SU-DHL-6 (cell line): Measurements from ENCODE around the gene RFXAP.

Experiments used
- H2AFZ ChIP-seq: fragments of 200-600 bp; sonication (generic); 2 replicates; pipeline ENCODE4 v1.6.1; 2014; ENCODE audit warnings: low read depth, mild to moderate bottlenecking, moderate library complexity, mixed read lengths, antibody characterized with exemption, low read length; ENCODE audit not compliant: severe bottlenecking
- H3F3A ChIP-seq: fragments of 200-600 bp; shearing (Covaris generic); 2 replicates; pipeline ENCODE4 v1.6.0; 2016; ENCODE audit warnings: antibody characterized with exemption, mild to moderate bottlenecking; ENCODE audit not compliant: insufficient read depth
- H3K27ac ChIP-seq: fragments of 200-600 bp; sonication (generic); 2 replicates; pipeline ENCODE4 v1.5.1; 2016; ENCODE audit warnings: low read depth, mild to moderate bottlenecking, low read length, moderate library complexity, mixed read lengths
- H3K27me3 ChIP-seq: fragments of 200-600 bp; sonication (generic), shearing (Covaris generic); 2 replicates; pipeline ENCODE4 v1.6.0; 2014; ENCODE audit warnings: mild to moderate bottlenecking, low read length
- H3K36me3 ChIP-seq: fragments of 200-600 bp; sonication (generic); 2 replicates; pipeline ENCODE4 v1.6.1; 2014; ENCODE audit warnings: mild to moderate bottlenecking, low read length, mixed read lengths
- H3K4me2 ChIP-seq: fragments of 300-600, 200-600 bp; shearing (Covaris generic), sonication (generic); 2 replicates; pipeline ENCODE4 v1.6.0; 2014; ENCODE audit warnings: low read length, low read depth, mild to moderate bottlenecking; ENCODE audit not compliant: poor library complexity, severe bottlenecking
- H3K4me3 ChIP-seq: fragments of 200-600 bp; sonication (generic); 2 replicates; pipeline ENCODE4 v1.5.1; 2014; ENCODE audit warnings: antibody characterized with exemption, low read length, mild to moderate bottlenecking, mixed read lengths; ENCODE audit not compliant: insufficient read depth, poor library complexity, severe bottlenecking
- H3K79me2 ChIP-seq: fragments of 200-600 bp; sonication (generic); 2 replicates; pipeline ENCODE4 v1.6.1; 2014; ENCODE audit warnings: mild to moderate bottlenecking, low read length, moderate library complexity; ENCODE audit not compliant: insufficient read depth
- H3K9ac ChIP-seq: fragments of 200-600 bp; sonication (generic); 2 replicates; pipeline ENCODE4 v1.7.0; 2014; ENCODE audit warnings: mild to moderate bottlenecking, low read length
- H3K9me2 ChIP-seq: fragments of 200-600 bp; sonication (generic); replicated peaks from 2 replicates; pipeline ENCODE4 v1.6.1; 2014; ENCODE audit warnings: low read length; ENCODE audit not compliant: insufficient read depth
- H3K9me3 ChIP-seq: fragments of 200-600 bp; sonication (generic); 2 replicates; pipeline ENCODE4 v1.6.1; 2014; ENCODE audit warnings: low read length, mixed read lengths; ENCODE audit not compliant: insufficient read depth
- H4K20me1 ChIP-seq: fragments of 200-600 bp; sonication (generic); 2 replicates; pipeline ENCODE4 v1.6.1; 2014; ENCODE audit warnings: low read depth, mild to moderate bottlenecking, antibody characterized with exemption, low read length, moderate library complexity, mixed read lengths
- EZH2phosphoT487 ChIP-seq: fragments of 200-600 bp; sonication (generic), shearing (Covaris generic); conservative IDR thresholded peaks from 2 replicates; pipeline ENCODE4 v1.6.1; 2018; ENCODE audit warnings: mild to moderate bottlenecking, antibody characterized with exemption, low read length, moderate library complexity, mixed read lengths
- TF ChIP-seq, protein P1 (sequence below): fragments of 200-600 bp; sonication (generic); IDR thresholded peaks from one replicate; pipeline ENCODE4 v1.5.1; 2017; ENCODE audit warnings: antibody characterized with exemption, mild to moderate bottlenecking, low read length, moderate library complexity; ENCODE audit not compliant: insufficient read depth, poor library complexity, severe bottlenecking

The RFXAP gene

DNA sequence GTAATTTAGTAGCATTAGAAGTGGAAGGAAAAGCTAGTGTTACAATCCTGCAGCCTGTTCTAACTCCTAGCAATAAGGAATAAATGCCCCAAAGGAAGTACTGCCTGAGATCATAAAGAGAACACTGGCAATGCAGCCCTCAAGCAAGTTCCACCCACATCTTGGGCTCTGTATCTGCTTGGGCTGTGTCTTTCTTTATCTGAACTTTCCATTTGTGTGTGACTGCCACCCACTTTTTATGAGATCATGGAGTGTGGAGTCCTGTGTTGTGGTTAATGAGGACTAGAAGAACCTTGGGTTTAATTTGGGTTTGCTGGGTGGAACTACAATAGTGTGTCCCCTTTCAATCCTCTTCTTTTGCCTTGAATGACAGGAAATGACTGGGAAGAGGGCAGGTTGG, 38.2 kb downstream of the RFXAP start:
- no peak overlapping the region for H3K4me3 ChIP-seq
- no peaks in the 10 kb centered on the region for H3K27me3 ChIP-seq

DNA sequence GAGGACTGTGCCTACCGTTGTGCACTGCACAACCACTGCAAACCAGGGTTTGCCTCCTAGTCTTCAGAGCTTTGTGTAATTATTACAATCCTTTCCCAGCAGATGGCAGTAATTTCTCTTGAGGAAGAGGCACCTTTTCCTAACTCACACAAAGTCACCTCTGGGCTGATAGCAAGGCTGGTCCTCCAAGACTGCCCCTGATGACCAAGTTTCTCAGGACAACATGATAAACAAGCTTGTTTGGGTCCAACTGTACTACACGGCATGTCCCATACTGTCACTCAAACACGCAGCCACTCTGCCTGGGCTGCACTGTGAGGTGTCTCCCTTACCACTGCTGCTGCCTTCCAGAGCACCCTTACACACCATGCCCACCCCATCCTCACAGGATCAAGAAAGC, 39.3 kb downstream of the RFXAP start:
- Histone ChIP-seq H3K36me3 (no peaks in the 10 kb centered on the region), H3K4me3 (no peak overlapping the region), H3K79me2 (no peaks in the 10 kb centered on the region), H4K20me1 (no peaks in the 10 kb centered on the region), H3K9me3 (no peaks in the 10 kb centered on the region), H3K27ac (no peak overlapping the region), H3K9ac (no peak overlapping the region), H2AFZ (no peak overlapping the region), H3K9me2 (no peaks in the 10 kb centered on the region), H3F3A (no peaks in the 10 kb centered on the region), H3K27me3 (no peaks in the 10 kb centered on the region), H3K4me2 (no peak overlapping the region)
- TF ChIP-seq EZH2phosphoT487, result no peak
- TF ChIP-seq, protein P1, sequence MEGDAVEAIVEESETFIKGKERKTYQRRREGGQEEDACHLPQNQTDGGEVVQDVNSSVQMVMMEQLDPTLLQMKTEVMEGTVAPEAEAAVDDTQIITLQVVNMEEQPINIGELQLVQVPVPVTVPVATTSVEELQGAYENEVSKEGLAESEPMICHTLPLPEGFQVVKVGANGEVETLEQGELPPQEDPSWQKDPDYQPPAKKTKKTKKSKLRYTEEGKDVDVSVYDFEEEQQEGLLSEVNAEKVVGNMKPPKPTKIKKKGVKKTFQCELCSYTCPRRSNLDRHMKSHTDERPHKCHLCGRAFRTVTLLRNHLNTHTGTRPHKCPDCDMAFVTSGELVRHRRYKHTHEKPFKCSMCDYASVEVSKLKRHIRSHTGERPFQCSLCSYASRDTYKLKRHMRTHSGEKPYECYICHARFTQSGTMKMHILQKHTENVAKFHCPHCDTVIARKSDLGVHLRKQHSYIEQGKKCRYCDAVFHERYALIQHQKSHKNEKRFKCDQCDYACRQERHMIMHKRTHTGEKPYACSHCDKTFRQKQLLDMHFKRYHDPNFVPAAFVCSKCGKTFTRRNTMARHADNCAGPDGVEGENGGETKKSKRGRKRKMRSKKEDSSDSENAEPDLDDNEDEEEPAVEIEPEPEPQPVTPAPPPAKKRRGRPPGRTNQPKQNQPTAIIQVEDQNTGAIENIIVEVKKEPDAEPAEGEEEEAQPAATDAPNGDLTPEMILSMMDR, result peak; percentile 28

More for the DNA sequence above, 38.2 kb downstream of the RFXAP start:
- Histone ChIP-seq H3F3A (no peaks in the 10 kb centered on the region), H3K4me2 (no peak overlapping the region), H2AFZ (no peak overlapping the region), H3K9me3 (no peaks in the 10 kb centered on the region), H3K36me3 (no peaks in the 10 kb centered on the region), H3K9ac (no peak overlapping the region), H3K9me2 (no peaks in the 10 kb centered on the region), H3K27ac (no peak overlapping the region), H4K20me1 (no peaks in the 10 kb centered on the region), H3K79me2 (no peaks in the 10 kb centered on the region)
- TF ChIP-seq, protein P1, result no peak

DNA sequence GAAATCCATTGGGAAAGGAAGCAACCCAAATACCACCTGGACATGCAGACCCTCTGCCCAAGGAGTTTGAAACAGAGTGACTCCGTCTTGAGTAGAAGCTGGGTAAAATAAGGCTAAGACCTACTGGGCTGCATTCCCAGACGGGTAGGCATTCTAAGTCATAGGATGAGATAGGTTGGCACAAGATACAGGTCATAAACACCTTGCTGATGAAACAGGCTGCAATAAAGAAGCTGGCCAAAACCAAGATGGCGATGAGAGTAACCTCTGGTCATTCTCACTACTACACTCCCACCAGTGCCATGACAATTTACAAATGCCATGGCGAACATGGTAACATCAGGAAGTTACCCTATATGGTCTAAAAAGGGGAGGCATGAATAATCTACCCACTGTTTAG, 40.2 kb downstream of the RFXAP start:
- no peaks in the 10 kb centered on the region for H3K9me3 ChIP-seq
- no peaks in the 10 kb centered on the region for H3K27me3 ChIP-seq
- no peak overlapping the region for H2AFZ ChIP-seq
- H3K9me2 ChIP-seq, result no peaks in the 10 kb centered on the region
- no peaks in the 10 kb centered on the region for H3F3A ChIP-seq
- no peaks in the 10 kb centered on the region for H4K20me1 ChIP-seq
- H3K36me3 ChIP-seq, result no peaks in the 10 kb centered on the region
- TF ChIP-seq, protein P1, result no peak
- no peak for TF ChIP-seq EZH2phosphoT487
- no peaks in the 10 kb centered on the region for H3K79me2 ChIP-seq
- H3K9ac ChIP-seq, result no peak overlapping the region
- H3K4me2 ChIP-seq, result no peak overlapping the region
- H3K4me3 ChIP-seq, result no peak overlapping the region
- H3K27ac ChIP-seq, result no peak overlapping the region
